PC-9 (cell line): ENCODE measurements around the gene ABHD4.

ENCODE experiments used
- CTCF ChIP-seq: fragments of 200-600 bp; sonication (generic); conservative IDR thresholded peaks from 2 replicates; pipeline ENCODE4 v1.6.1; 2017; ENCODE audit warnings: mixed run types, antibody characterized with exemption, mild to moderate bottlenecking, moderate library complexity
- EZH2 ChIP-seq: fragments of 200-600 bp; sonication (generic); IDR thresholded peaks from 2 replicates; pipeline ENCODE4 v1.8.0; 2017; ENCODE audit warnings: antibody characterized with exemption, low read depth

GRCh38 chr14:22598099-22598895 is at the start of gene ABHD4:
- TF ChIP-seq CTCF, result no peak
- no peak for TF ChIP-seq EZH2
